ENCODE measurements around the gene ACTL10.

ACTL10 gene

DNA sequence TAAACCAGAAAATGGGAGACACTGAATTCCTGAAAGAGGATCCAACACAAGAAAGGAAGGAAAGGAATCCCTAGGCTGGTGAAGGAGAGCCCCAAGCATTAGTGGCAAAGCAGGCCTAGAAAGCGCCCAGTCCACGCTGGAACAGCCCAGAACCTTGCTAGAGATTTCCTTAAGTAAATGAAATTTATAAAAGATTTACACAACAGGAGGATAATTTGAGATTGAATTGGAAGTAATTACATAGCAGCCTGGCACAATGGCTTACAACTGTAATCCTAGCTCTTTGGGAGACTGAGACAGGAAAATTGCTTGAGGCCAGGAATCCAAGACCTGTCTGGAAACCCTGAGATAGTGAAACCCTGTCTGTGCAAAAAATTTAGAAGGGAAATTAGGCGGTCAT lies 31.4 kb upstream of the ACTL10 start:
- Histone ChIP-seq H3K27ac (ENCODE audit: extremely low read depth, low read depth, low read length) (no peak overlapping the region), H3K4me3 (ENCODE audit: low read depth, low read length) (no peak overlapping the region), H3K4me1 (ENCODE audit: control insufficient read depth, insufficient read depth, low read length) (no peaks in the 10 kb centered on the region), H3K36me3 (ENCODE audit: control insufficient read depth in 2 of 2, insufficient read depth in 1 of 2, low read length in 2 of 2) (peaks cover 3 to 50% of the 10 kb centered on the region in 2 experiments; a peak in 2 of 3 replicates), H3K9me3 (ENCODE audit: control insufficient read depth, insufficient read depth, low read depth, low read length) (no peaks in the 10 kb centered on the region)
- ChIA-PET CTCF (no interaction called here), POLR2A (no interaction called here)
- TF ChIP-seq ZBTB7A (tag by site-specific recombination; IDR thresholded peaks at IDR 0.05; ENCODE audit: low read depth): no peak

DNA sequence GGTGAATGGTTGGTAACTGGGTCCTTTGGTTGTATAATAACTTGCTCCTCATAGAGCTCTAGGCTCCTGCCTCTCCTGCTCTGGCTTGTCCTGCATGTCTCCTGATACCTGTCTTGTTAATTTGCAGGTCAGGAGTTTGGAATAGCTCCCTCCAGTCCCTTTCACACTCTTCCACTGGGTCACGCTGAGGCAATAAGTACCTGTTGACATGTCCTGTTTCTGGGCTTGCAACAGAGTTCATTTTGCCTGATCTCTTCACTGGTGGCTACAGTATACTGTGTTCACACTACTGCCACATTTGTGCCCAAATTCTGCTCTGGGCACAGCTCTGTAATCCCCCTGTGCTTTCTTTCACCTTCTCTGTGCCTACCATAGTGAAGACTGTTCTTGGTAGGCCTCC lies 30.0 kb upstream of the ACTL10 start:
- ChIA-PET POLR2A (no interaction called here), CTCF (no interaction called here)
- peaks cover 7 to 50% of the 10 kb centered on the region in 2 experiments; a peak in 2 of 3 replicates for H3K36me3 ChIP-seq (ENCODE audit: control insufficient read depth in 2 of 2, insufficient read depth in 1 of 2, low read length in 2 of 2)
- no peak overlapping the region for H3K4me3 ChIP-seq (ENCODE audit: low read depth, low read length)
- H3K9me3 ChIP-seq (ENCODE audit: control insufficient read depth, insufficient read depth, low read depth, low read length): no peaks in the 10 kb centered on the region
- no peak overlapping the region for H3K27ac ChIP-seq (ENCODE audit: extremely low read depth, low read depth, low read length)
- no peaks in the 10 kb centered on the region for H3K4me1 ChIP-seq (ENCODE audit: control insufficient read depth, insufficient read depth, low read length)
- TF ChIP-seq OSR2 (tag by site-specific recombination; IDR thresholded peaks at IDR 0.05) (no peak), ZNF558 (tag by site-specific recombination; IDR thresholded peaks at IDR 0.05) (no peak), ZFP3 (tag by site-specific recombination; IDR thresholded peaks at IDR 0.05; ENCODE audit: low read depth) (no peak), ZNF623 (tag by site-specific recombination; IDR thresholded peaks at IDR 0.05) (no peak), ZNF830 (tag by site-specific recombination; IDR thresholded peaks at IDR 0.05; ENCODE audit: low read depth) (no peak), WT1 (tag by site-specific recombination; IDR thresholded peaks at IDR 0.05) (no peak), ZNF785 (tag by site-specific recombination; IDR thresholded peaks at IDR 0.05) (no peak), ZNF596 (tag by site-specific recombination; IDR thresholded peaks at IDR 0.05) (no peak), ZNF302 (tag by site-specific recombination; IDR thresholded peaks at IDR 0.05; ENCODE audit: low read depth) (no peak), PRDM1 (tag by site-specific recombination; IDR thresholded peaks at IDR 0.05) (0 out of 2 replicates have a peak, but pooled peaks have one; percentile 18), SCRT2 (tag by site-specific recombination; IDR thresholded peaks at IDR 0.05) (peak; percentile 84), ZNF529 (tag by site-specific recombination; IDR thresholded peaks at IDR 0.05; ENCODE audit: insufficient replicate concordance) (no peak)
- TF ChIP-seq, protein P1, sequence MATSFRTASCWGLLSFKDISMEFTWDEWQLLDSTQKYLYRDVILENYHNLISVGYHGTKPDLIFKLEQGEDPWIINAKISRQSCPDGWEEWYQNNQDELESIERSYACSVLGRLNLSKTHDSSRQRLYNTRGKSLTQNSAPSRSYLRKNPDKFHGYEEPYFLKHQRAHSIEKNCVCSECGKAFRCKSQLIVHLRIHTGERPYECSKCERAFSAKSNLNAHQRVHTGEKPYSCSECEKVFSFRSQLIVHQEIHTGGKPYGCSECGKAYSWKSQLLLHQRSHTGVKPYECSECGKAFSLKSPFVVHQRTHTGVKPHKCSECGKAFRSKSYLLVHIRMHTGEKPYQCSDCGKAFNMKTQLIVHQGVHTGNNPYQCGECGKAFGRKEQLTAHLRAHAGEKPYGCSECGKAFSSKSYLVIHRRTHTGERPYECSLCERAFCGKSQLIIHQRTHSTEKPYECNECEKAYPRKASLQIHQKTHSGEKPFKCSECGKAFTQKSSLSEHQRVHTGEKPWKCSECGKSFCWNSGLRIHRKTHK (tag by site-specific recombination; IDR thresholded peaks at IDR 0.05): no peak
- TF ChIP-seq, protein P2, sequence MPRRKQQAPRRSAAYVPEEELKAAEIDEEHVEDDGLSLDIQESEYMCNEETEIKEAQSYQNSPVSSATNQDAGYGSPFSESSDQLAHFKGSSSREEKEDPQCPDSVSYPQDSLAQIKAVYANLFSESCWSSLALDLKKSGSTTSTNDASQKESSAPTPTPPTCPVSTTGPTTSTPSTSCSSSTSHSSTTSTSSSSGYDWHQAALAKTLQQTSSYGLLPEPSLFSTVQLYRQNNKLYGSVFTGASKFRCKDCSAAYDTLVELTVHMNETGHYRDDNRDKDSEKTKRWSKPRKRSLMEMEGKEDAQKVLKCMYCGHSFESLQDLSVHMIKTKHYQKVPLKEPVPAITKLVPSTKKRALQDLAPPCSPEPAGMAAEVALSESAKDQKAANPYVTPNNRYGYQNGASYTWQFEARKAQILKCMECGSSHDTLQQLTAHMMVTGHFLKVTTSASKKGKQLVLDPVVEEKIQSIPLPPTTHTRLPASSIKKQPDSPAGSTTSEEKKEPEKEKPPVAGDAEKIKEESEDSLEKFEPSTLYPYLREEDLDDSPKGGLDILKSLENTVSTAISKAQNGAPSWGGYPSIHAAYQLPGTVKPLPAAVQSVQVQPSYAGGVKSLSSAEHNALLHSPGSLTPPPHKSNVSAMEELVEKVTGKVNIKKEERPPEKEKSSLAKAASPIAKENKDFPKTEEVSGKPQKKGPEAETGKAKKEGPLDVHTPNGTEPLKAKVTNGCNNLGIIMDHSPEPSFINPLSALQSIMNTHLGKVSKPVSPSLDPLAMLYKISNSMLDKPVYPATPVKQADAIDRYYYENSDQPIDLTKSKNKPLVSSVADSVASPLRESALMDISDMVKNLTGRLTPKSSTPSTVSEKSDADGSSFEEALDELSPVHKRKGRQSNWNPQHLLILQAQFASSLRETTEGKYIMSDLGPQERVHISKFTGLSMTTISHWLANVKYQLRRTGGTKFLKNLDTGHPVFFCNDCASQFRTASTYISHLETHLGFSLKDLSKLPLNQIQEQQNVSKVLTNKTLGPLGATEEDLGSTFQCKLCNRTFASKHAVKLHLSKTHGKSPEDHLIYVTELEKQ (tag by site-specific recombination; IDR thresholded peaks at IDR 0.05; ENCODE audit: borderline replicate concordance): no peak
- TF ChIP-seq, protein P3, sequence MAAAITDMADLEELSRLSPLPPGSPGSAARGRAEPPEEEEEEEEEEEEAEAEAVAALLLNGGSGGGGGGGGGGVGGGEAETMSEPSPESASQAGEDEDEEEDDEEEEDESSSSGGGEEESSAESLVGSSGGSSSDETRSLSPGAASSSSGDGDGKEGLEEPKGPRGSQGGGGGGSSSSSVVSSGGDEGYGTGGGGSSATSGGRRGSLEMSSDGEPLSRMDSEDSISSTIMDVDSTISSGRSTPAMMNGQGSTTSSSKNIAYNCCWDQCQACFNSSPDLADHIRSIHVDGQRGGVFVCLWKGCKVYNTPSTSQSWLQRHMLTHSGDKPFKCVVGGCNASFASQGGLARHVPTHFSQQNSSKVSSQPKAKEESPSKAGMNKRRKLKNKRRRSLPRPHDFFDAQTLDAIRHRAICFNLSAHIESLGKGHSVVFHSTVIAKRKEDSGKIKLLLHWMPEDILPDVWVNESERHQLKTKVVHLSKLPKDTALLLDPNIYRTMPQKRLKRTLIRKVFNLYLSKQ (tag by site-specific recombination; IDR thresholded peaks at IDR 0.05; ENCODE audit: borderline replicate concordance): no peak

DNA sequence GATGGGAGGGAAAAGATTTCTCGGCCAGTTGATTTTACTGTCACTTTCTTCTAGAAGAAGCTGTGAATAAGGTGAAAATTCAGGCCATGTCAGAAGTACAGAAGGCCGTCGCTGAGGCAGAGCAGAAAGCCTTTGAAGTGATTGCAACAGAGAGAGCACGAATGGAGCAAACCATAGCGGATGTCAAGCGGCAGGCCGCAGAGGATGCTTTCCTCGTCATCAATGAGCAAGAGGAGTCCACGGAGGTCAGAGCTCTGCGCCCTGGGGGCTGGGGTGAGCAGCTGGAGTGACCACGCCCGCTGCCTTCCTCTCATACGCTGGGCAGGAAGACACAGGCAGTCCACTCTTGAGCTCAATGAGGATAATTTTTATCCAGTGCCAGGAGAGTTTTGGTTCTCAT lies 26.5 kb upstream of the ACTL10 start:
- CTCF ChIA-PET: interaction anchor here (0.6 kb wide), 2 partner anchors 144 to 333 kb away, joined by 3 to 4 read pairs; no protein-coding TSS in a partner anchor
- no peak overlapping the region for H3K27ac ChIP-seq (ENCODE audit: extremely low read depth, low read depth, low read length)
- H3K36me3 ChIP-seq (ENCODE audit: control insufficient read depth in 2 of 2, insufficient read depth in 1 of 2, low read length in 2 of 2): peaks cover 5 to 59% of the 10 kb centered on the region in 2 experiments; a peak in 2 of 3 replicates
- H3K9me3 ChIP-seq (ENCODE audit: control insufficient read depth, insufficient read depth, low read depth, low read length): no peaks in the 10 kb centered on the region
- no peak overlapping the region for H3K4me3 ChIP-seq (ENCODE audit: low read depth, low read length)
- no peaks in the 10 kb centered on the region for H3K4me1 ChIP-seq (ENCODE audit: control insufficient read depth, insufficient read depth, low read length)
- POLR2A ChIA-PET: no interaction called here
- TF ChIP-seq ZNF274 (IDR thresholded peaks at IDR 0.05; ENCODE audit: low read length) (no peak), ZNF274 (tag by site-specific recombination; IDR thresholded peaks at IDR 0.05; ENCODE audit: borderline replicate concordance) (no peak), ZNF155 (tag by site-specific recombination; IDR thresholded peaks at IDR 0.05) (no peak), ZNF302 (tag by site-specific recombination; IDR thresholded peaks at IDR 0.05; ENCODE audit: low read depth) (no peak), ZNF214 (tag by site-specific recombination; IDR thresholded peaks at IDR 0.05; ENCODE audit: borderline replicate concordance) (no peak)
- TF ChIP-seq, protein P4, sequence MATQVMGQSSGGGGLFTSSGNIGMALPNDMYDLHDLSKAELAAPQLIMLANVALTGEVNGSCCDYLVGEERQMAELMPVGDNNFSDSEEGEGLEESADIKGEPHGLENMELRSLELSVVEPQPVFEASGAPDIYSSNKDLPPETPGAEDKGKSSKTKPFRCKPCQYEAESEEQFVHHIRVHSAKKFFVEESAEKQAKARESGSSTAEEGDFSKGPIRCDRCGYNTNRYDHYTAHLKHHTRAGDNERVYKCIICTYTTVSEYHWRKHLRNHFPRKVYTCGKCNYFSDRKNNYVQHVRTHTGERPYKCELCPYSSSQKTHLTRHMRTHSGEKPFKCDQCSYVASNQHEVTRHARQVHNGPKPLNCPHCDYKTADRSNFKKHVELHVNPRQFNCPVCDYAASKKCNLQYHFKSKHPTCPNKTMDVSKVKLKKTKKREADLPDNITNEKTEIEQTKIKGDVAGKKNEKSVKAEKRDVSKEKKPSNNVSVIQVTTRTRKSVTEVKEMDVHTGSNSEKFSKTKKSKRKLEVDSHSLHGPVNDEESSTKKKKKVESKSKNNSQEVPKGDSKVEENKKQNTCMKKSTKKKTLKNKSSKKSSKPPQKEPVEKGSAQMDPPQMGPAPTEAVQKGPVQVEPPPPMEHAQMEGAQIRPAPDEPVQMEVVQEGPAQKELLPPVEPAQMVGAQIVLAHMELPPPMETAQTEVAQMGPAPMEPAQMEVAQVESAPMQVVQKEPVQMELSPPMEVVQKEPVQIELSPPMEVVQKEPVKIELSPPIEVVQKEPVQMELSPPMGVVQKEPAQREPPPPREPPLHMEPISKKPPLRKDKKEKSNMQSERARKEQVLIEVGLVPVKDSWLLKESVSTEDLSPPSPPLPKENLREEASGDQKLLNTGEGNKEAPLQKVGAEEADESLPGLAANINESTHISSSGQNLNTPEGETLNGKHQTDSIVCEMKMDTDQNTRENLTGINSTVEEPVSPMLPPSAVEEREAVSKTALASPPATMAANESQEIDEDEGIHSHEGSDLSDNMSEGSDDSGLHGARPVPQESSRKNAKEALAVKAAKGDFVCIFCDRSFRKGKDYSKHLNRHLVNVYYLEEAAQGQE (tag by site-specific recombination; IDR thresholded peaks at IDR 0.05): no peak
